GM12892 (cell line): Measurements from ENCODE around the gene EVPL.

Experiments
- POLR2A ChIP-seq: IDR thresholded peaks from 2 replicates; pipeline ENCODE4 v1.6.1; 2011; ENCODE audit warnings: low read depth, low read length, control low read depth
- POLR2AphosphoS5 ChIP-seq: IDR thresholded peaks from 2 replicates; pipeline ENCODE4 v1.6.1; 2011; ENCODE audit warnings: low read depth, low read length, control low read depth

DNA sequence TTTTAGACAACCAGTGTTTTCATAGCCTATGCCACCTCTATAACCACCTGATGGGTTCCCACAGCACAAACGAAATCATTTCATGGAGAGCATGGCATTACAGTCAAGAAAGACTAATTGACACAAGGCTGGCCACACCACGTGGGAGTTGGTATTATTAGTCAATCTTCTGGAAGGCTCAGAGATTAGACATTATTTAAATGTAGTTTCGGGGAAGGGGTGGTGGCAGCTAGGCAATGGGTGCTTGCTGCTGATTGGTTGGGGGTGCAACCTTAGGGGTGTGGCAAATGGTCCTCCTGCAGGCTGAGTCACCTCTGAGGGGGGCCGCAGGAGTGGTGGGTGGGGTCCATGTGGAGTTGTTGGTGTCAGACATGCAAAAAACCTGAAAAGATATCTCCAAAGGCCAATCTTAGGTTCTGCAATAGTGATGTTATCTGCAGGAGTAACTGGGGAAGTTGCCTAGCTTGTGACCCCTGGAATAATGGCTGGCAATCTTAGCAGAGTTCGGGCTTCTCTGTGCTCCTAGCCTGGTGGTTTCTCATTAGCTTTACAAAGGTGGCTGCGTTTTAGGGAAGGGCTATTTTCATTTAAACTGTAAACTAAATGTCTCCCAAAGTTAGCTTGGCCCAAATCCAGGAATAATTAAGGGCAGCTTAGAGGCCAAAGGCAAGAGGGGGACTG, 43.5 kb downstream of the EVPL start:
- TF ChIP-seq POLR2AphosphoS5: no peak
- TF ChIP-seq POLR2A: no peak
